HG03175 (cell line): ENCODE measurements around the gene SLC35B1.
A peak's percentile ranks its signal among the peaks of the same experiment; 100 is the strongest.

Source experiments
- ATAC-seq: cut with Tn5 transposase; IDR thresholded peaks from one replicate; pipeline ENCODE4 v1.9.1; 2021; ENCODE audit warnings: mild to moderate bottlenecking, moderate library complexity; ENCODE audit not compliant: unreplicated experiment

Gene SLC35B1

GRCh38 chr17:49700960-49701359 lies 6.8 kb downstream of the SLC35B1 start:
- ATAC-seq = no peak

GRCh38 chr17:49699966-49700575 lies 7.7 kb downstream of the SLC35B1 start:
- no peak for ATAC-seq

GRCh38 chr17:49698005-49698404 lies 9.8 kb downstream of the SLC35B1 start:
- no peak for ATAC-seq

GRCh38 chr17:49696233-49696761 lies 11.5 kb downstream of the SLC35B1 start:
- peak; percentile 51 for ATAC-seq

- ATAC-seq = no peak
These were observed 12.0 kb downstream of the SLC35B1 start for GRCh38 chr17:49695698-49696232.

GRCh38 chr17:49694847-49695697 lies 12.7 kb downstream of the SLC35B1 start:
- ATAC-seq = no peak

- no peak for ATAC-seq
These were observed 15.0 kb downstream of the SLC35B1 start for GRCh38 chr17:49692751-49693150.

- ATAC-seq = no peak
These were observed 16.0 kb downstream of the SLC35B1 start for GRCh38 chr17:49691677-49692191.

- no peak for ATAC-seq
These were observed 16.6 kb downstream of the SLC35B1 start for GRCh38 chr17:49691086-49691676.

- no peak for ATAC-seq
These were observed 17.5 kb downstream of the SLC35B1 start for GRCh38 chr17:49690256-49690655.

- ATAC-seq = no peak
These were observed 18.9 kb downstream of the SLC35B1 start for GRCh38 chr17:49688848-49689247.

GRCh38 chr17:49687878-49688491 lies 19.8 kb downstream of the SLC35B1 start:
- no peak for ATAC-seq

- ATAC-seq = no peak
These were observed 26.4 kb downstream of the SLC35B1 start for GRCh38 chr17:49681106-49681979.

- ATAC-seq = no peak
These were observed 27.4 kb downstream of the SLC35B1 start for GRCh38 chr17:49680314-49680713.

- peak; percentile 78 for ATAC-seq
These were observed 29.6 kb downstream of the SLC35B1 start, which contains the start of gene SPOP for GRCh38 chr17:49677933-49678847. TSS of gene SPOP (minus strand) at chr17:49678097. CDS start at chr17:49622810, 55,287 bp downstream.

GRCh38 chr17:49677134-49677932 lies 30.4 kb downstream of the SLC35B1 start:
- ATAC-seq = peak; percentile 39

- ATAC-seq = peak; percentile 73
These were observed 31.4 kb downstream of the SLC35B1 start for GRCh38 chr17:49676276-49676868.
